NT2/D1 (cell line): Measurements from ENCODE around the gene KLF14.

ENCODE experiments used
- DNase-seq: peaks from one replicate; pipeline ENCODE4 v3.0.0-alpha.2; 2011; ENCODE audit warnings: low read depth, low spot score
- H3K27me3 ChIP-seq: 2 replicates; pipeline ENCODE4 v1.6.0; 2011; ENCODE audit warnings: mild to moderate bottlenecking; ENCODE audit not compliant: insufficient read length, insufficient read depth
- H3K36me3 ChIP-seq: 2 replicates; pipeline ENCODE4 v1.6.1; 2011; ENCODE audit warnings: mild to moderate bottlenecking, low read length, mixed read lengths; ENCODE audit not compliant: insufficient read depth, insufficient read length
- H3K4me1 ChIP-seq: 2 replicates; pipeline ENCODE4 v1.5.1; 2011; ENCODE audit not compliant: insufficient read depth, insufficient read length
- H3K4me3 ChIP-seq: 2 replicates; pipeline ENCODE4 v1.5.1; 2011; ENCODE audit warnings: low read depth; ENCODE audit not compliant: insufficient read length
- H3K9ac ChIP-seq: 2 replicates; pipeline ENCODE4 v1.6.0; 2011; ENCODE audit warnings: low read depth; ENCODE audit not compliant: insufficient read length
- H3K9me3 ChIP-seq: 2 replicates; pipeline ENCODE4 v1.5.1; 2011; ENCODE audit warnings: mild to moderate bottlenecking, low read length; ENCODE audit not compliant: insufficient read depth
- SUZ12 ChIP-seq: IDR thresholded peaks from 2 replicates; pipeline ENCODE4 v1.6.1; 2011; ENCODE audit not compliant: insufficient read length, insufficient read depth; ENCODE audit errors: extremely low read depth
- YY1 ChIP-seq: IDR thresholded peaks from 2 replicates; pipeline ENCODE4 v1.6.1; 2011; ENCODE audit not compliant: insufficient read length, insufficient read depth
- ZNF274 ChIP-seq: IDR thresholded peaks from 2 replicates; pipeline ENCODE4 v1.6.1; 2011; ENCODE audit warnings: mild to moderate bottlenecking, low read depth, low read length

The KLF14 gene

DNA sequence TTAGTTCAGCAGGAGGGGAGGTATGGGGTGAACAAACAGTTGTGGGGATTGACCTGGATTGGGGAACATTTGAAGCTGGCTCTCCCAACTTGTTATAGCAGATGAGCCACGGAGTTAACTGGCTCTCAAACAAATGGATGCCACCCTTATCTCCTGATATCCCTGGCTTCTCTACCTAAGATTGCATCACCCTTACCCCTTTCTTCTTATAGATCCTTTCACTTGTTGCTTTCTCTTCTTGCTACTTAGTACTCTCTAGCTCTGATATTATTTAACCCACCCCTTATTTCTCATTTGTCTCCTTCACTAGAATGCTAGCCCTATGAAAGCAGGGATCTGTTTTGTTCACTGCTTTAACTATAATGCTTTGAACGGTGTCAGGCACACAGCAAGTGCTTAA lies 22.3 kb upstream of the KLF14 start:
- H3K9ac ChIP-seq, result no peak overlapping the region

DNA sequence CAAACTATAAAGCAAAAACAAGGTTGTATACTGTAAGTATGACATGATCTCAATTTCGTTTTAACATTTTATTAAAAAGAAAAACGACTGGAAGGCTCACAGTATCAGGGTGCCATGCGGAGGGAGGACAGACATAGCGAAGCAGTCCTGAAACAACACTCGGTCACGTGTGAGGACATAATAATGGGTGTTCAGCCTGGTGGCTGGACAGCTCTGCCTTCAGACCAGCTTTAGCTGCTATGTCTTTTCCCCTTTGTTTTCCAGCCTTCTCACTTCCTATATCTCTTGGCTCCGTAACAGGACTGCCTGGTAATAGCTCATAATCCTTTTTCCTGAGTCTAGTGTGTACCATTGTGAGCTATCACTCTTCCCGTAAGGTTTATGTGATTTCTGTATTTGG lies 18.4 kb upstream of the KLF14 start:
- no peak for TF ChIP-seq SUZ12
- TF ChIP-seq YY1, result no peak
- TF ChIP-seq ZNF274, result no peak
- Histone ChIP-seq H3K9me3 (no peaks in the 10 kb centered on the region), H3K27me3 (no peaks in the 10 kb centered on the region), H3K36me3 (no peaks in the 10 kb centered on the region), H3K4me1 (no peaks in the 10 kb centered on the region), H3K9ac (no peak overlapping the region), H3K4me3 (no peak overlapping the region)
- no peak for DNase-seq

More for the DNA sequence above, 22.3 kb upstream of the KLF14 start:
- Histone ChIP-seq H3K27me3 (no peaks in the 10 kb centered on the region), H3K4me1 (no peaks in the 10 kb centered on the region), H3K4me3 (no peak overlapping the region), H3K9me3 (no peaks in the 10 kb centered on the region), H3K36me3 (no peaks in the 10 kb centered on the region)
- DNase-seq, result no peak
- TF ChIP-seq YY1 (no peak), SUZ12 (no peak), ZNF274 (no peak)

DNA sequence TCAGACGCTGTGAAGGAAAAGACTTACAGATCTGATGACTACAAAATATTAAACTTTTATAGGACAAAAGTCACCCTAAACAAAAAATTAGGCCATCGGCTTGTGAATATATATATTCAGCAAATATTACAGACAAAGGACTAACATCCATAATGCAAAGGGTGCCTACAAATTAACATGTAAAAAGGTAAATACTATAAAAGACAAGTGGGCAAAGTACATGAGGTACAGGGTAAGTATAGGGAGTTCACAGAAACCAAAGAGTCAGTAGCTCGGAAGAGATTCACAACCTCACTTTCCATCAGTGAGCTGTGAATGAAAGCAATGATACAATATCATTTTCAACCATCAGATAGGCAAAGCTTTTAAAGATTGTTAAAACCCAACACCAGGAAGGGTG lies 16.7 kb upstream of the KLF14 start:
- TF ChIP-seq SUZ12, result no peak
- no peak for TF ChIP-seq ZNF274
- no peak for TF ChIP-seq YY1

DNA sequence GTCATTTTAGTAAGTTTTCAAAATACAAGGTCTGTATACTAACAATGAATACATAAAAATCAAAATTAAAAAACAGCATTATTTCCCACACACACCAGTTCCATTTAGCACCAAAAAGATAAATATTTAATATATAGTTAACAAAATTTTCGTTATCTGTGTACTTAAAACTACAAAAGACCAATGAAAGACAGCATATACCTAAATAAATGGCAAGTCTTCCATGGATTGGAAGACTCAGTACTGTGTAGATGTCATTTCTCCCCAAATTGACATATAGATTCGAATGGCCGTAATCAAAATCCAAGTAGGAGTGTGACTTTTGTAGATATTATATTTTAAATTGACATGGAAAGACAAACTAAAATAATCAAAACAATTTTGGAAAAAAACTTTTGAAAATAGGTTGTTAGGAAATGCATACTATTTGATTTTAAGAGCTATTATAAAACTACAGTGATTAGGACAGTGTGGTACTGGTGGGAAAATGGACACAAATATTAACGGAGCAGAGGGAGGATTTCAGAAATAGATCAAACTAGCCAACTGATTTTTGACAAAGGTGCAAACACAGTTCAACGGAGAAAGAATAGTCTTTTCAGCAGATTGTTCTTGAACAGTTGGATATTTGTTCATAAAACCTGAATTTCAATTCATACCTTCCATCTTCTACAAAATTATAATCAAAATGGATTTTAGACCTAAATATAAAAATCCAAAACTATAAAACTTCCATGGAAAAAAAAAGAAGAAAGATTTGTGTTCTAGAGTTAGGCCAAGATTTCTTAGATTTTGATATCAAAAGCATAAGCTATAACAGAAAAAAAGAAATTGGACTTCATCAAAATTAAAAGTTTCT lies 14.8 kb upstream of the KLF14 start:
- Histone ChIP-seq H3K9me3 (no peaks in the 10 kb centered on the region), H3K36me3 (no peaks in the 10 kb centered on the region), H3K27me3 (no peaks in the 10 kb centered on the region), H3K4me1 (no peaks in the 10 kb centered on the region), H3K4me3 (no peak overlapping the region), H3K9ac (no peak overlapping the region)
- DNase-seq, result no peak
- TF ChIP-seq ZNF274 (no peak), YY1 (no peak), SUZ12 (no peak)

More for the DNA sequence above, 16.7 kb upstream of the KLF14 start:
- Histone ChIP-seq H3K4me3 (no peak overlapping the region), H3K27me3 (no peaks in the 10 kb centered on the region), H3K9ac (no peak overlapping the region), H3K4me1 (no peaks in the 10 kb centered on the region), H3K9me3 (no peaks in the 10 kb centered on the region), H3K36me3 (no peaks in the 10 kb centered on the region)
- DNase-seq, result no peak

DNA sequence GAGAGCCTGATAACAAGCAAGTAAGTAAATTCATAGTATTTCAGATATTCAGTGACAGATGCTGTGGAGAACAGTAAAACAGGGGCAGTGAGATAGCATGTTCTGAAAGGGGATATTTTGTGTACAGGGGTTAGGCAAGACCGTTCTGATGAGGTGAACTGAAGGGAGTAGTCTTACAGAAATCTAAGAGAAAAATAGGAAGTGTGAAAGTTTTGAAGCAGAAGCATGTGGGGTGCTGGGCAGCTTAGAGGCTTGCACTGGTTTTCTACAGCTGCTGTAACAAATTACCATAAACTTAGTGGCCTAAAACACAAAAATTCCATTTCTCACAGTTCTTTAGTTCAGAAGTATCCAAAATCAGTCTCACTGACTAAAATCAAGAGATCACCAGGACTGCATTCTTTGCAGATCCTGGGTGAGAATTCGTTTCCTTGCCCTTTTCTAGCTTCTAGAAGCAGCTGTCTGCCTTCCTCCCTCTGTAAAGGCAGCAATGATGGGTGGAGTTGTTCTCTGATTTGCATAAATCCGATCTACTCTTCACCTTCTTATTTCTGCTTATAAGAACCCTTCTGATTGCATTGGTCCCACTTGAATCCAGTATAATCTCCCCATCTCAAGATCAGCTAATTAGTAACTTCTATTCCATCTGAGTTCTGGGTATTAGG lies 7.5 kb upstream of the KLF14 start:
- Histone ChIP-seq H3K4me3 (no peak overlapping the region), H3K27me3 (peaks cover 18% of the 10 kb centered on the region), H3K9ac (no peak overlapping the region), H3K9me3 (no peaks in the 10 kb centered on the region), H3K36me3 (no peaks in the 10 kb centered on the region), H3K4me1 (no peaks in the 10 kb centered on the region)
- no peak for DNase-seq
- TF ChIP-seq YY1 (no peak), ZNF274 (no peak), SUZ12 (no peak)

DNA sequence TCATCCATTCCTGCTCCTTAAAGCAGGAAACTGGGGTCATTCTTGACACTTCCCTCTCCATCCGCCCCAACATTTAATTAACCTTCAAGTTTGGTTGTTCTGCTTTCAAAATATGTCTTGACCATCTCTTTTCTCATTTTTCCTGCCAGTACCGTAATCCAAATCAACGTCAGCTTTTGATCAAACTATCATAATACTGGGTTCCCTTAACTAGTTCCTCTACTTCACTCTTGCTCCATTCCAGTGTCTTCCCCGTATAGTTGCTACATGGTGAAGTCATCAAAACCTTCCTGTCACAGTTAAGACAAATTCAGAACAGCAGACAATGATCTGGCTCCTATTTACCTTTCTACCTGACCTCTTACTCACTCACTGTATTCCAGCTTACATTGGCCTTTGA lies 6.6 kb upstream of the KLF14 start:
- Histone ChIP-seq H3K9ac (no peak overlapping the region), H3K36me3 (no peaks in the 10 kb centered on the region), H3K4me1 (no peaks in the 10 kb centered on the region), H3K4me3 (no peak overlapping the region), H3K27me3 (peaks cover 27% of the 10 kb centered on the region), H3K9me3 (no peaks in the 10 kb centered on the region)
- DNase-seq, result no peak
- TF ChIP-seq SUZ12 (no peak), YY1 (no peak), ZNF274 (no peak)

DNA sequence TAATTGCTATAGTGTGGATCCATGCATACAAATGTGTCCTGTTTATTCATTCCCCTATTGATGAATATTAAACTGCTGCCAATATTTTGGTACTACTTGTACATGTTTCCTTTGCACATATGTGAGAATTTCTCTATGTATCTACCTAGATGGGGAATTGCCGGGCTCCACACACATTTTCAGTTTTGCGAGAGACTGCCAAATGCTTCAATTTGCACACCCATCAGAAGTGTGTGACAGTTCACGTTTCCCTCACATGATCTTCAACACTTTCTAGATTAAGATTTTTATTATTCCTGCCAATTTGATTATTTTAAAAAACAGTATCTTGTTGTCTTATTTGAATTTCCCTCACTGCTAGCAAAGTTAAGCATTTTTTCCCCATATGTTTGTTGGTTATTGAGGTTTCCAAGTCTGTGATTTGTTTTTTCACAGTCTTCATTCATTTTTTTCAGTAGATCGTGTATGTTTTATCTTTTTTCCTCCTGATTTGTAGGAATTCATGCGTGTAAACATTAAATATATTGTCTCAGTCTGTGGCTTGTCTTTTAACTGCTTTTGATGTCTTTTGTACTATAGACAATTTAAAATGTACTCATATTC lies 2.4 kb upstream of the KLF14 start:
- no peak for DNase-seq
- Histone ChIP-seq H3K36me3 (no peaks in the 10 kb centered on the region), H3K4me3 (no peak overlapping the region), H3K9ac (no peak overlapping the region), H3K4me1 (no peaks in the 10 kb centered on the region), H3K9me3 (peaks cover 13% of the 10 kb centered on the region; the same call in 1 of the 2 replicates), H3K27me3 (peaks cover 64% of the 10 kb centered on the region)
- no peak for TF ChIP-seq ZNF274
- no peak for TF ChIP-seq SUZ12
- no peak for TF ChIP-seq YY1
